LoVo (cell line): Measurements from ENCODE around the gene OR52I2.

Source experiments
- DNase-seq: peaks from one replicate; pipeline ENCODE4 v3.0.0-alpha.2; 2016; ENCODE audit warnings: low spot score

Gene OR52I2

DNA sequence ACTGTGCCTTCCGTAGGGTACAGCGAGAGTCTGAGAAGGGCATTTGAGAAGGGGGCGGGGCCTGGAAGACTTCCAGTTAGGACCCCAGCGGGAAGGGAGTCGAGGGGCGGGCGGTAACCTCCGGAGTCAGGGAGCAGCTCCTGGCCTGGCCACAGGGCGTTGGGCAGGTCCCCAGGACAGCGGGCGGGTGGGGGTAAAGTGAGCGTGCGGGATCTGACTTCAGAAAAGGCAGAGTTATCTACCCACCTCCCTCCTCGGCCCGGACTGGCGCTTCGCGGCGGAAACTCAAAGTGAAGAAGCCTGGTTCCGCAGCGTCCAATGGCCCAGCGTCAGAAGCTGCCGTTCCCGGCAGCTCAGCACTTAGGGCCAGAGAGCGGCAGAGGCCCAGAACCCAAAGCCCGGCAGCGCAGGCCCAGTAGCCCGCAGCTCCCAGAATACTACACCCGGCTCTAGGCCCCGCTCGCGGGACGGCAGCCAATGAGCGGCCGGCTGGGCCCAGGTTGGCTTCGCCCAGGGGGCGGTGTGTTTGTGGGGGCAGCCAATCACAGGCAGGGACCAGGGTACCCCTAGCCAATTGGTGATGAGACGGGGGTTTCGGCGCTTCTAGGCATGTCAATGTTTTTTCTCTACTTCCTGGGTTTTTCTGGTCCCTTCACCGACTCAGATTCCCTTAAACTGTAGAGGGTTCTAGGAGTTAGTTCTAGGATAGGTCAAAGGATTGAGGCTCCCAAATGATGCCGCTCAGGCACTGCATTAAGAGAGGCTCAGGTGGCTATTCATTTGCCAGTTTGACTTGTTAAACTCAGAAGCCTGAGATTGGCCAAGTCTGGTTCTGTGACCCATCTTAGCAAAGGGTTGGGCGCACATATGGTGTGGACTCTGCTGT lies 26.5 kb downstream of the OR52I2 start, which contains the start of gene TRIM68:
Gene TRIM68 (minus strand): TSS at position 451 of the 886 bp plus-strand sequence. CDS start 2,727 bp downstream, outside the sequence.
- peak; percentile 92 for DNase-seq

- no peak for DNase-seq
Observed at GRCh38 chr11:4610258-4610935, 28.9 kb downstream of the OR52I2 start.

DNA sequence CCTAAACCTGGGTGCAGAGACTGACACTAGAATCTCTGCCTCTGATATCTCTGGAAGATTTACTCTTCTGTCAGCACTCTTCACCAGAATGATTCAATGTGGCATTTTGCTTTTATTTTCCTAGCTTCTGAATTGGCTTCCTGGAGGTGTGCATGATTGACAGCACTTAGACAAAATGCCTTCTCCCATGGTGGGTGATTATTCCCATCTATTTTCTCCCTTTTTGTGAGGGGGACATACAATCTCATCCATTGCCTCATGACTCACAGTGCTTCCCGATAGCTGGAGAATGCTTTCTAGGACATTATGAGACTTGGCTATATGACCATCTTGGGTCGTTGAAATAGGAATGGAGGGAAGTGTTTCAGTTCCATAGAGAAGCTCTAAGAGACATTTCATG lies 30.4 kb downstream of the OR52I2 start:
- no peak for DNase-seq

GRCh38 chr11:4615856-4616444 lies 34.4 kb downstream of the OR52I2 start:
- no peak for DNase-seq

- DNase-seq: no peak
Observed at GRCh38 chr11:4619514-4619913, 38.0 kb downstream of the OR52I2 start.

DNA sequence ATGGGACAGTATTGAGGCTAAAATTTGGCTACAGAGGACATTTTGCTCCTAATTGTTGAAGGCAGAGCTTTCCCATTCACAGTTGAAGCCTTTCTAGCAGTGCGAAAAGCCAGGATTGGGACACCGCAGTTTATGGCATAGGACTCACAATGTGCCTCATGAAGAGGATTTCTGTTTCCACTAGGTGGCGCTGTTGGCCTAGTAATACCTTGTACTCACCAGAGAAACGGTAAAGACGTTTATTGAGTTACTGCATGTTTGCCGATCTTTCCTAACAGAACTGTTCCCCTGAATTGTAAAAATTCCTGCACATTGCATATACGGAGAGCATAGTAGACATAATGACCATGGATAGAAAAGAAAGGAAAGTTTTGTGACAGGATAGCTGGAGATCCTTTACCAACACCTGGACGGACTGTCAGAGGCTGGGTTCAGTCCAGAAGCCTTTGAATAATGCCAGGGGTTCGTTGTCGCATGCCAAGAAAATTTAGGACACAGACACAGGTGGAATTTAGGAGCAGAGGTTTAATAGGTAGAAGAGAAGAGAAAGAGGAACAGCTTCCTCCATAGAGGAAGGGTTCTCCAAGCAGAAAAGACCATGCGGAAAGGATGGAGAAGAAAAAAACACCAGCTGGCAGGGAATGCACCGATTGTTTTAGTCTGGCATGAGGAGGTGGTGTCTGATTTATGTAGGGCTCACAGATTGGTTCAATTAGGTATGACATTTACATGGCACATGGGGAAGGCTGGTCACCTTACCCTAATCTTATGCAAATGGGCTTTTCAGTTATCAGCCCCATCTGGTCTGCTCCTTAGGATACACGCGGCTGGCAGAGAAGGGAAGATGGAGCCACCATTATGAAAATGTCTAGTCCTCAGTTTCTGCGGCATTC lies 44.9 kb downstream of the OR52I2 start:
- peak; percentile 69 for DNase-seq

- no peak for DNase-seq
Observed at GRCh38 chr11:4636136-4636535, 54.6 kb downstream of the OR52I2 start.

- DNase-seq: peak; percentile 53
Observed at GRCh38 chr11:4636962-4637661, 55.6 kb downstream of the OR52I2 start, which contains the start of gene OR51D1. Gene OR51D1, plus strand, starts transcription at chr11:4637477. Its CDS starts 2,314 bp downstream, at chr11:4639791.

DNA sequence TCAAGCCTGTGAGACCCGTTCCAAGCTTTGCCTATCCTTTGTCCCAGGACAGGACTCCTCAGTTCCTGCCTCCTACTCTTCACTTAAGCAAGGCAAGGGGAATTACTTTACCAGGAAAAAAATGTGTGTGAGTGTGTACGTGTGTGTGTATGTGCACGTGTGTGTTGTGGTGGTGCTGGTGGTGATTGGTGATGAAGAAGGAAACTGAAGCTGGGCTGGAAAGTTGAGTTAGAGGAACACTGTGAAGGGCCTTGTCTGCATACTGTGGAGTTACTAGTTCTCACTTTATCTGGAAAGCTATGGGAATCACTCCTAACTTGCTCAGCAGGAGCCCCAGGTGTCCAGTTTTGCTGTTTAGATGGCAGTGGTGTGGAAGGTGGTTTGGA lies 56.1 kb downstream of the OR52I2 start:
- no peak for DNase-seq

GRCh38 chr11:4639931-4640330 lies 58.4 kb downstream of the OR52I2 start:
- DNase-seq: no peak

- DNase-seq: no peak
Observed at GRCh38 chr11:4641501-4641900, 60.0 kb downstream of the OR52I2 start.

- DNase-seq: no peak
Observed at GRCh38 chr11:4642043-4642442, 60.5 kb downstream of the OR52I2 start.
